CD4-positive, alpha-beta T cell (primary cell): ENCODE results near the gene CPLANE1. TPM values are rescaled to one million over a fixed set of nuclear protein-coding genes. Genes with fewer than 3 reads are reported as not detected.

Experiments used
- ATAC-seq: fragments of 200-7000 bp; cut with Tn5 transposase; one replicate; pipeline ENCODE4 v1.10.0; 2022; ENCODE audit warnings: mild to moderate bottlenecking; ENCODE audit not compliant: poor library complexity
- CTCF ChIA-PET: fragments of 350-600 bp; sonication (Branson Sonifier 250); formaldehyde crosslinking; loops from one replicate; lab custom pipeline; 2021; ENCODE audit warnings: antibody characterized with exemption, inconsistent platforms; lab: Charles Lee
- POLR2A ChIA-PET: fragments of 350-600 bp; sonication (Branson Sonifier 250); formaldehyde crosslinking; loops from one replicate; lab custom pipeline; 2021; ENCODE audit warnings: antibody characterized with exemption, inconsistent platforms; lab: Charles Lee
- DNase-seq, 14 experiments: peaks; one replicate each; pipeline ENCODE4 v3.0.0-alpha.2; 2013 to 2020; ENCODE audit warnings: mixed read lengths in 2 of 14
- H3K27ac ChIP-seq, 2 donors: one replicate each; pipeline versions ENCODE4 v1.5.1 to v1.7.0; 2013; ENCODE audit warnings: low read length in 2 of 2, low read depth in 1 of 2, mild to moderate bottlenecking in 1 of 2
- H3K27me3 ChIP-seq, 2 experiments: 1 replicate in 1 of 2; 2 replicates in 1 of 2; pipeline versions ENCODE4 v1.6.1 to v1.7.0; 2013; ENCODE audit warnings: low read length in 2 of 2, control low read depth in 1 of 2, mild to moderate bottlenecking in 1 of 2, moderate library complexity in 1 of 2; ENCODE audit not compliant: insufficient read depth in 2 of 2, control insufficient read depth in 1 of 2
- H3K36me3 ChIP-seq: one replicate; pipeline ENCODE4 v1.6.1; 2013; ENCODE audit warnings: low read length, control low read depth; ENCODE audit not compliant: insufficient read depth
- H3K4me1 ChIP-seq: one replicate; pipeline ENCODE4 v1.6.1; 2013; ENCODE audit warnings: low read length, control low read depth; ENCODE audit not compliant: insufficient read depth
- H3K4me3 ChIP-seq: one replicate; pipeline ENCODE4 v1.5.1; 2013; ENCODE audit warnings: mild to moderate bottlenecking, low read length, moderate library complexity
- H3K9me3 ChIP-seq, 2 experiments: 1 replicate in 1 of 2; 2 replicates in 1 of 2; pipeline versions ENCODE4 v1.6.1 to v1.7.0; 2013; ENCODE audit warnings: low read length in 2 of 2, mild to moderate bottlenecking in 2 of 2, control low read depth in 1 of 2, moderate library complexity in 1 of 2; ENCODE audit not compliant: control insufficient read depth in 1 of 2, insufficient read depth in 1 of 2
- H3K27ac Mint-ChIP-seq: one replicate; pipeline ENCODE4 v1.8.0; 2020; ENCODE audit warnings: mixed read lengths
- H3K27me3 Mint-ChIP-seq: one replicate; pipeline ENCODE4 v1.8.0; 2021; ENCODE audit warnings: mixed read lengths
- H3K36me3 Mint-ChIP-seq: one replicate; pipeline ENCODE4 v1.8.0; 2021; ENCODE audit warnings: low read depth, mixed read lengths
- H3K4me1 Mint-ChIP-seq: one replicate; pipeline ENCODE4 v1.8.0; 2021; ENCODE audit warnings: low read depth, mixed read lengths
- H3K4me3 Mint-ChIP-seq: one replicate; pipeline ENCODE4 v1.8.0; 2020; ENCODE audit warnings: mild to moderate bottlenecking, mixed read lengths
- H3K9me3 Mint-ChIP-seq: one replicate; pipeline ENCODE4 v1.8.0; 2020; ENCODE audit warnings: mixed read lengths
- intact Hi-C, 2 experiments: fragments of 100-400 bp; cut with DNase I in 1 of 2; cut with micrococcal nuclease in 1 of 2; formaldehyde crosslinking; loops; one replicate each; pipeline versions ENCODE4 v1.15.1 to v1.9.0; 2023 to 2025; cut with DNase I, micrococcal nuclease
- total RNA-seq, 174 experiments: library from RNA in 2 of 174; stranded (reverse) in 2 of 174; gene quantifications; one replicate each; pipeline ENCODE4 v1.2.3 and lab custom pipeline; 2021 to 2026
- TF ChIP-seq, protein P1 (sequence below): fragments of 200-600 bp; IDR thresholded peaks from one replicate; pipeline ENCODE4 v1.8.0; 2022; ENCODE audit warnings: antibody characterized with exemption, mild to moderate bottlenecking

CPLANE1 gene
- total RNA-seq, 2 experiments from 2014 or later: 4.9 to 5.7 TPM

DNA sequence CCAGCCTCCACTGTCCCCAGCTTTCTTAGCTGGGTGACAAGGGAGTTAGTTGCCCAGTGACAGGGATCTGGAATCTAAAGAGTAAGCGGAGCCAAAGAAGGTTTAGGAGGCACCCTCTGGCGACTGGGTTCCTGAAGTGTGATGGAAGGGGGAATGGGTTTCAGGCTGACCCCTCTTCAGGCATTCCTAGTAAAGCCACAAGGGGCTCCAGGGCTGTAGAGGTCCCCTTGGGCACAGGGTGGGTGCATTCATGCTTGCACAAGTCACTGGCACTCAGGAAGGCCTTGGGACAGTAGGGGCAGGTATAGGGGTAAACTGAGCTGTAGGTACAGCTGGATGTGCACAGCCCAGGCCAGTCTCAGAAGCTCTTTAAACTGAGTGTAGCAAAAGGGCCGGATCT lies 74.2 kb downstream of the CPLANE1 start:
- CTCF ChIA-PET: no interaction called here
- H3K27ac Mint-ChIP-seq: no peak overlapping the region
- intact Hi-C loops: no loop called here

GRCh38 chr5:37172957-37173356 lies 76.2 kb downstream of the CPLANE1 start:
- Histone ChIP-seq H3K27ac (no peak overlapping the region), H3K27me3 (no peaks in the 10 kb centered on the region), H3K4me1 (no peaks in the 10 kb centered on the region), H3K36me3 (peaks cover 26% of the 10 kb centered on the region), H3K9me3 (no peaks in the 10 kb centered on the region), H3K4me3 (no peak overlapping the region)
- H3K4me1 Mint-ChIP-seq: no peaks in the 10 kb centered on the region
- DNase-seq: no peak
- intact Hi-C loops: no loop called here
- ATAC-seq: no peak
- H3K4me3 Mint-ChIP-seq: no peak overlapping the region
- H3K9me3 Mint-ChIP-seq: no peaks in the 10 kb centered on the region
- H3K27me3 Mint-ChIP-seq: no peaks in the 10 kb centered on the region
- H3K36me3 Mint-ChIP-seq: peaks cover 80% of the 10 kb centered on the region
- CTCF ChIA-PET: no interaction called here
- H3K27ac Mint-ChIP-seq: no peak overlapping the region
- TF ChIP-seq, protein P1, sequence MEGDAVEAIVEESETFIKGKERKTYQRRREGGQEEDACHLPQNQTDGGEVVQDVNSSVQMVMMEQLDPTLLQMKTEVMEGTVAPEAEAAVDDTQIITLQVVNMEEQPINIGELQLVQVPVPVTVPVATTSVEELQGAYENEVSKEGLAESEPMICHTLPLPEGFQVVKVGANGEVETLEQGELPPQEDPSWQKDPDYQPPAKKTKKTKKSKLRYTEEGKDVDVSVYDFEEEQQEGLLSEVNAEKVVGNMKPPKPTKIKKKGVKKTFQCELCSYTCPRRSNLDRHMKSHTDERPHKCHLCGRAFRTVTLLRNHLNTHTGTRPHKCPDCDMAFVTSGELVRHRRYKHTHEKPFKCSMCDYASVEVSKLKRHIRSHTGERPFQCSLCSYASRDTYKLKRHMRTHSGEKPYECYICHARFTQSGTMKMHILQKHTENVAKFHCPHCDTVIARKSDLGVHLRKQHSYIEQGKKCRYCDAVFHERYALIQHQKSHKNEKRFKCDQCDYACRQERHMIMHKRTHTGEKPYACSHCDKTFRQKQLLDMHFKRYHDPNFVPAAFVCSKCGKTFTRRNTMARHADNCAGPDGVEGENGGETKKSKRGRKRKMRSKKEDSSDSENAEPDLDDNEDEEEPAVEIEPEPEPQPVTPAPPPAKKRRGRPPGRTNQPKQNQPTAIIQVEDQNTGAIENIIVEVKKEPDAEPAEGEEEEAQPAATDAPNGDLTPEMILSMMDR: no peak
- POLR2A ChIA-PET: no interaction called here

More for the DNA sequence above, 74.2 kb downstream of the CPLANE1 start:
- peaks cover 16% of the 10 kb centered on the region for H3K36me3 ChIP-seq
- no peaks in the 10 kb centered on the region for H3K27me3 Mint-ChIP-seq
- H3K9me3 ChIP-seq: no peaks in the 10 kb centered on the region
- no peaks in the 10 kb centered on the region for H3K27me3 ChIP-seq
- TF ChIP-seq, protein P1: no peak
- no peak for ATAC-seq
- H3K4me3 Mint-ChIP-seq: no peak overlapping the region
- no peak overlapping the region for H3K27ac ChIP-seq
- DNase-seq: no peak
- H3K36me3 Mint-ChIP-seq: peaks cover 65% of the 10 kb centered on the region
- H3K9me3 Mint-ChIP-seq: no peaks in the 10 kb centered on the region
- H3K4me1 Mint-ChIP-seq: no peaks in the 10 kb centered on the region
- no peak overlapping the region for H3K4me3 ChIP-seq
- POLR2A ChIA-PET: no interaction called here
- H3K4me1 ChIP-seq: no peaks in the 10 kb centered on the region

- H3K36me3 ChIP-seq: peaks cover 26% of the 10 kb centered on the region
- no peaks in the 10 kb centered on the region for H3K27me3 Mint-ChIP-seq
- peaks cover 72% of the 10 kb centered on the region for H3K36me3 Mint-ChIP-seq
- no peaks in the 10 kb centered on the region for H3K4me1 Mint-ChIP-seq
- no peak overlapping the region for H3K27ac Mint-ChIP-seq
- no peak for DNase-seq
- H3K4me3 ChIP-seq: no peak overlapping the region
- ATAC-seq: no peak
- intact Hi-C loops: no loop called here
- H3K9me3 Mint-ChIP-seq: no peaks in the 10 kb centered on the region
- ChIA-PET CTCF (no interaction called here), POLR2A (no interaction called here)
- H3K27ac ChIP-seq: no peak overlapping the region
- no peaks in the 10 kb centered on the region for H3K4me1 ChIP-seq
- no peaks in the 10 kb centered on the region for H3K27me3 ChIP-seq
- TF ChIP-seq, protein P1: no peak
- H3K9me3 ChIP-seq: no peaks in the 10 kb centered on the region
- H3K4me3 Mint-ChIP-seq: no peak overlapping the region
These were observed 78.3 kb downstream of the CPLANE1 start for GRCh38 chr5:37170856-37171255.
